CD4-positive, CD25-positive, alpha-beta regulatory T cell (primary cell): ENCODE measurements around the gene ARIH2. TPM values are rescaled to one million over a fixed set of nuclear protein-coding genes. Genes with fewer than 3 reads are reported as not detected.
A peak's percentile ranks its signal among the peaks of the same experiment; 100 is the strongest.

Experiments
- ATAC-seq, 2 donors: fragments of 150-1000 bp; cut with Tn5 transposase; one replicate each; pipeline ENCODE4 v1.10.0; 2021; ENCODE audit warnings: low read depth in 2 of 2, moderate number of reproducible peaks in 2 of 2, moderate library complexity in 1 of 2
- DNase-seq, 3 donors: peaks; one replicate each; pipeline versions ENCODE4 v3.0.0 to v3.0.0-alpha.2; 2012 to 2022; ENCODE audit warnings: mixed read lengths in 1 of 3
- H3K27ac ChIP-seq: one replicate; pipeline ENCODE4 v1.7.0; 2013; ENCODE audit warnings: mild to moderate bottlenecking, low read length; ENCODE audit not compliant: insufficient read depth, poor library complexity, severe bottlenecking
- H3K27me3 ChIP-seq: one replicate; pipeline ENCODE4 v1.7.0; 2013; ENCODE audit warnings: low read length; ENCODE audit not compliant: control insufficient read depth, insufficient read depth
- H3K36me3 ChIP-seq: one replicate; pipeline ENCODE4 v1.7.0; 2013; ENCODE audit warnings: mild to moderate bottlenecking, low read length, moderate library complexity; ENCODE audit not compliant: control insufficient read depth, insufficient read depth
- H3K4me1 ChIP-seq: 2 replicates; pipeline ENCODE4 v1.7.0; 2013; ENCODE audit warnings: mild to moderate bottlenecking, low read length; ENCODE audit not compliant: insufficient read depth, control insufficient read depth, poor library complexity, severe bottlenecking
- H3K4me3 ChIP-seq: one replicate; pipeline ENCODE4 v1.7.0; 2013; ENCODE audit warnings: low read depth, mild to moderate bottlenecking, low read length, moderate library complexity
- H3K9me3 ChIP-seq, 2 experiments: 1 replicate in 1 of 2; 2 replicates in 1 of 2; pipeline ENCODE4 v1.7.0; 2013; ENCODE audit warnings: low read length in 2 of 2, mild to moderate bottlenecking in 1 of 2, moderate library complexity in 1 of 2; ENCODE audit not compliant: control insufficient read depth in 2 of 2
- H3K27ac Mint-ChIP-seq, 3 donors: one replicate each; pipeline ENCODE4 v1.8.0; 2020 to 2022; ENCODE audit warnings: mild to moderate bottlenecking in 3 of 3, mixed read lengths in 3 of 3, moderate library complexity in 2 of 3
- H3K27me3 Mint-ChIP-seq: one replicate; pipeline ENCODE4 v1.8.0; 2022; ENCODE audit warnings: mild to moderate bottlenecking, mixed read lengths
- H3K36me3 Mint-ChIP-seq: one replicate; pipeline ENCODE4 v1.8.0; 2020; ENCODE audit warnings: mixed read lengths
- H3K4me1 Mint-ChIP-seq, 4 donors: one replicate each; pipeline ENCODE4 v1.8.0; 2020 to 2022; ENCODE audit warnings: mixed read lengths in 4 of 4, mild to moderate bottlenecking in 1 of 4
- H3K4me3 Mint-ChIP-seq, 4 donors: one replicate each; pipeline ENCODE4 v1.8.0; 2020 to 2022; ENCODE audit warnings: mild to moderate bottlenecking in 4 of 4, mixed read lengths in 4 of 4, moderate library complexity in 3 of 4
- H3K9me3 Mint-ChIP-seq, 7 donors: one replicate each; pipeline ENCODE4 v1.8.0; 2020 to 2022; ENCODE audit warnings: mixed read lengths in 7 of 7, mild to moderate bottlenecking in 3 of 7, moderate library complexity in 2 of 7
- polyA plus RNA-seq, 4 donors: library from polyadenylated mRNA; unstranded; fragments of 300-500 nt; fragmentation: Illumina TruSeq; gene quantifications; one replicate each; pipeline ENCODE4 v1.2.3, GENCODE V29; 2021
- total RNA-seq: library from RNA; stranded (reverse); gene quantifications from one replicate; pipeline ENCODE4 v1.2.3, GENCODE V29; 2022

The ARIH2 gene
- total and polyA plus RNA-seq, 5 donors from 2014 or later: 110 to 171 (median 113) TPM

- H3K36me3 Mint-ChIP-seq: peaks cover 18% of the 10 kb centered on the region
- H3K4me3 ChIP-seq: peak overlapping the region; percentile 80
- peaks cover 0 to 2% (median 0%) of the 10 kb centered on the region in 7 donors for H3K9me3 Mint-ChIP-seq
- H3K27ac ChIP-seq: peak overlapping the region; percentile 91
- no peak for ATAC-seq
- peaks cover 61% of the 10 kb centered on the region for H3K36me3 ChIP-seq
- no peaks in the 10 kb centered on the region for H3K27me3 ChIP-seq
- H3K4me3 Mint-ChIP-seq: peak overlapping the region; percentile 81 to 95 (median 92)
- peak overlapping the region; percentile 97 to 99 (median 99) for H3K27ac Mint-ChIP-seq
- DNase-seq: no peak
- H3K4me1 Mint-ChIP-seq: peaks cover 0 to 47% (median 21%) of the 10 kb centered on the region in 4 donors
- H3K4me1 ChIP-seq: peaks cover 20% of the 10 kb centered on the region
- no peaks in the 10 kb centered on the region for H3K9me3 ChIP-seq
- H3K27me3 Mint-ChIP-seq: no peaks in the 10 kb centered on the region
Measured at GRCh38 chr3:49029563-49029884, 110.9 kb downstream of the ARIH2 start.

- Histone ChIP-seq H3K27me3 (no peaks in the 10 kb centered on the region), H3K9me3 (no peaks in the 10 kb centered on the region), H3K4me3 (no peak overlapping the region), H3K4me1 (peaks cover 20% of the 10 kb centered on the region), H3K27ac (peak overlapping the region; percentile 91), H3K36me3 (peaks cover 61% of the 10 kb centered on the region)
- H3K27me3 Mint-ChIP-seq: no peaks in the 10 kb centered on the region
- no peak for ATAC-seq
- no peak for DNase-seq
- H3K27ac Mint-ChIP-seq: peak overlapping the region; percentile 88 to 99 (median 93)
- H3K4me3 Mint-ChIP-seq: no peak overlapping the region
- peaks cover 22% of the 10 kb centered on the region for H3K36me3 Mint-ChIP-seq
- peaks cover 0 to 2% (median 0%) of the 10 kb centered on the region in 7 donors for H3K9me3 Mint-ChIP-seq
- peaks cover 0 to 42% (median 23%) of the 10 kb centered on the region in 4 donors for H3K4me1 Mint-ChIP-seq
Measured at GRCh38 chr3:49030321-49030720, 111.7 kb downstream of the ARIH2 start.

GRCh38 chr3:49032646-49033304 is 114.1 kb downstream of the ARIH2 start:
- peak overlapping the region in 1 of 3 donors; percentile 42 for H3K27ac Mint-ChIP-seq
- Histone ChIP-seq H3K9me3 (no peaks in the 10 kb centered on the region), H3K27ac (no peak overlapping the region), H3K4me1 (peaks cover 20% of the 10 kb centered on the region), H3K36me3 (peaks cover 64% of the 10 kb centered on the region), H3K4me3 (no peak overlapping the region), H3K27me3 (no peaks in the 10 kb centered on the region)
- peaks cover 0 to 23% (median 16%) of the 10 kb centered on the region in 4 donors for H3K4me1 Mint-ChIP-seq
- H3K9me3 Mint-ChIP-seq: peaks cover 0 to 3% (median 0%) of the 10 kb centered on the region in 7 donors
- no peak overlapping the region for H3K4me3 Mint-ChIP-seq
- no peak for DNase-seq
- H3K27me3 Mint-ChIP-seq: no peaks in the 10 kb centered on the region
- peaks cover 21% of the 10 kb centered on the region for H3K36me3 Mint-ChIP-seq
- ATAC-seq: no peak

- ATAC-seq: no peak
- no peaks in the 10 kb centered on the region for H3K27me3 ChIP-seq
- Mint-ChIP-seq H3K9me3 (peaks cover 0 to 3% (median 0%) of the 10 kb centered on the region in 7 donors), H3K4me1 (peaks cover 0 to 9% (median 3%) of the 10 kb centered on the region in 4 donors), H3K27ac (peak overlapping the region in 2 of 3 donors; percentile 56 to 71), H3K4me3 (peak overlapping the region in 1 of 4 donors; percentile 24), H3K27me3 (no peaks in the 10 kb centered on the region), H3K36me3 (peaks cover 21% of the 10 kb centered on the region)
- no peaks in the 10 kb centered on the region for H3K9me3 ChIP-seq
- H3K4me1 ChIP-seq: peaks cover 2% of the 10 kb centered on the region
- DNase-seq: no peak
- no peak overlapping the region for H3K4me3 ChIP-seq
- H3K36me3 ChIP-seq: peaks cover 65% of the 10 kb centered on the region
- H3K27ac ChIP-seq: no peak overlapping the region
Measured at GRCh38 chr3:49034650-49035049, 116.0 kb downstream of the ARIH2 start.

GRCh38 chr3:49035281-49035680 is 116.6 kb downstream of the ARIH2 start:
- Mint-ChIP-seq H3K9me3 (peaks cover 0 to 3% (median 0%) of the 10 kb centered on the region in 7 donors), H3K27me3 (no peaks in the 10 kb centered on the region), H3K27ac (no peak overlapping the region), H3K4me1 (peaks cover 0 to 9% (median 2%) of the 10 kb centered on the region in 4 donors), H3K36me3 (peaks cover 21% of the 10 kb centered on the region), H3K4me3 (no peak overlapping the region)
- no peaks in the 10 kb centered on the region for H3K9me3 ChIP-seq
- no peak overlapping the region for H3K4me3 ChIP-seq
- no peak overlapping the region for H3K27ac ChIP-seq
- no peaks in the 10 kb centered on the region for H3K27me3 ChIP-seq
- DNase-seq (no peak), ATAC-seq (no peak)
- H3K36me3 ChIP-seq: peaks cover 70% of the 10 kb centered on the region
- H3K4me1 ChIP-seq: no peaks in the 10 kb centered on the region

Other genes with a start within 250 kb of the ARIH2 start
- 19.2 TPM for gene NCKIPSD, start 232.9 kb upstream of the ARIH2 start, total RNA-seq
- gene NCKIPSD, start 232.9 kb upstream of the ARIH2 start, polyA plus RNA-seq: 10 to 100 TPM in 2 of 4 donors, 1 to 10 TPM in 2; 6.4 to 11.6 (median 10.3) TPM
- 107 TPM for gene IP6K2, start 201.6 kb upstream of the ARIH2 start, total RNA-seq
- 10 to 100 TPM; 54.0 to 58.6 (median 55.8) TPM for gene IP6K2, start 201.6 kb upstream of the ARIH2 start, polyA plus RNA-seq
- 29.3 TPM for gene PRKAR2A, start 71.0 kb upstream of the ARIH2 start, total RNA-seq
- gene PRKAR2A, start 71.0 kb upstream of the ARIH2 start, polyA plus RNA-seq: 10 to 100 TPM; 13.4 to 15.3 (median 14.3) TPM
- gene SLC25A20, start 20.0 kb upstream of the ARIH2 start, total RNA-seq: 8.0 TPM
- gene SLC25A20, start 20.0 kb upstream of the ARIH2 start, polyA plus RNA-seq: 10 to 100 TPM; 21.5 to 32.6 (median 25.4) TPM
- 39.2 TPM for gene P4HTM, start 71.4 kb downstream of the ARIH2 start, total RNA-seq
- gene P4HTM, start 71.4 kb downstream of the ARIH2 start, polyA plus RNA-seq: 10 to 100 TPM; 19.5 to 29.9 (median 24.4) TPM
- gene WDR6, start 88.5 kb downstream of the ARIH2 start, total RNA-seq: 208 TPM
- gene WDR6, start 88.5 kb downstream of the ARIH2 start, polyA plus RNA-seq: 100 to 1,000 TPM in 3 of 4 donors, 10 to 100 TPM in 1; 74.0 to 117 (median 112) TPM
- gene DALRD3, start 99.7 kb downstream of the ARIH2 start, total RNA-seq: 22.2 TPM
- gene DALRD3, start 99.7 kb downstream of the ARIH2 start, polyA plus RNA-seq: 10 to 100 TPM; 30.0 to 40.8 (median 32.1) TPM
- 57.8 TPM for gene NDUFAF3, start 103.3 kb downstream of the ARIH2 start, total RNA-seq
- 100 to 1,000 TPM; 155 to 179 (median 162) TPM for gene NDUFAF3, start 103.3 kb downstream of the ARIH2 start, polyA plus RNA-seq
- gene IMPDH2, start 110.6 kb downstream of the ARIH2 start, total RNA-seq: 78.4 TPM
- 10 to 100 TPM; 58.6 to 81.3 (median 73.0) TPM for gene IMPDH2, start 110.6 kb downstream of the ARIH2 start, polyA plus RNA-seq
- gene QRICH1, start 175.2 kb downstream of the ARIH2 start, total RNA-seq: 219 TPM
- 10 to 100 TPM; 20.0 to 26.8 (median 24.1) TPM for gene QRICH1, start 175.2 kb downstream of the ARIH2 start, polyA plus RNA-seq
- 224 TPM for gene QARS1, start 185.9 kb downstream of the ARIH2 start, total RNA-seq
- gene QARS1, start 185.9 kb downstream of the ARIH2 start, polyA plus RNA-seq: 100 to 1,000 TPM; 102 to 157 (median 132) TPM
- gene USP19, start 202.0 kb downstream of the ARIH2 start, total RNA-seq: 57.8 TPM
- 10 to 100 TPM; 23.4 to 29.2 (median 25.4) TPM for gene USP19, start 202.0 kb downstream of the ARIH2 start, polyA plus RNA-seq
- 1.4 TPM for gene LAMB2, start 214.2 kb downstream of the ARIH2 start, total RNA-seq
- under 1 TPM in 1 of 4 donors, not detected in 3; 0.57 TPM for gene LAMB2, start 214.2 kb downstream of the ARIH2 start, polyA plus RNA-seq
- 12.9 TPM for gene CCDC71, start 247.5 kb downstream of the ARIH2 start, total RNA-seq
- 1 to 10 TPM in 2 of 4 donors, under 1 TPM in 2; 0.76 to 2.2 (median 1.3) TPM for gene CCDC71, start 247.5 kb downstream of the ARIH2 start, polyA plus RNA-seq